A673 (cell line): Measurements from ENCODE around the gene POLA1.

Experiments
- EZH2 ChIP-seq: fragments of 200-600 bp; sonication (generic); IDR thresholded peaks from 2 replicates; pipeline ENCODE4 v1.6.1; 2017; ENCODE audit warnings: borderline replicate concordance, low read depth, mild to moderate bottlenecking, mixed read lengths, antibody characterized with exemption, low read length; ENCODE audit not compliant: poor library complexity, severe bottlenecking
- TF ChIP-seq, protein P1 (sequence below): fragments of 300-800, 200-600 bp; sonication (generic); conservative IDR thresholded peaks from 2 replicates; pipeline ENCODE4 v1.5.1; 2017; ENCODE audit warnings: low read depth, mild to moderate bottlenecking, antibody characterized with exemption, low read length, moderate library complexity, mixed read lengths

GRCh38 chrX:25005382-25006185 lies 311.9 kb downstream of the POLA1 start:
- TF ChIP-seq EZH2 = no peak
- TF ChIP-seq, protein P1, sequence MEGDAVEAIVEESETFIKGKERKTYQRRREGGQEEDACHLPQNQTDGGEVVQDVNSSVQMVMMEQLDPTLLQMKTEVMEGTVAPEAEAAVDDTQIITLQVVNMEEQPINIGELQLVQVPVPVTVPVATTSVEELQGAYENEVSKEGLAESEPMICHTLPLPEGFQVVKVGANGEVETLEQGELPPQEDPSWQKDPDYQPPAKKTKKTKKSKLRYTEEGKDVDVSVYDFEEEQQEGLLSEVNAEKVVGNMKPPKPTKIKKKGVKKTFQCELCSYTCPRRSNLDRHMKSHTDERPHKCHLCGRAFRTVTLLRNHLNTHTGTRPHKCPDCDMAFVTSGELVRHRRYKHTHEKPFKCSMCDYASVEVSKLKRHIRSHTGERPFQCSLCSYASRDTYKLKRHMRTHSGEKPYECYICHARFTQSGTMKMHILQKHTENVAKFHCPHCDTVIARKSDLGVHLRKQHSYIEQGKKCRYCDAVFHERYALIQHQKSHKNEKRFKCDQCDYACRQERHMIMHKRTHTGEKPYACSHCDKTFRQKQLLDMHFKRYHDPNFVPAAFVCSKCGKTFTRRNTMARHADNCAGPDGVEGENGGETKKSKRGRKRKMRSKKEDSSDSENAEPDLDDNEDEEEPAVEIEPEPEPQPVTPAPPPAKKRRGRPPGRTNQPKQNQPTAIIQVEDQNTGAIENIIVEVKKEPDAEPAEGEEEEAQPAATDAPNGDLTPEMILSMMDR = no peak
